Colon (tissue), 2 donors: ENCODE data around the gene PFKFB3.
"Not testable (repeated sequence)": the region's sequence is repeated elsewhere in the genome, so short reads cannot be mapped to it uniquely, and the experiment has no call there.

Experiments used
- FAIRE-seq: peaks from 2 replicates; lab custom pipeline; 2012; peaks lifted over from hg19 to GRCh38; lab: Jason Lieb, UNC
- donor health status: control.
- donor health status: control.

PFKFB3 gene

GRCh38 chr10:6202098-6202683 is 541 bp upstream of the PFKFB3 start:
- no peak for FAIRE-seq

- FAIRE-seq: no peak
Observed at GRCh38 chr10:6203331-6204062, 765 bp downstream of the PFKFB3 start.

GRCh38 chr10:6204063-6204340 is 1.3 kb downstream of the PFKFB3 start:
- FAIRE-seq: no peak

GRCh38 chr10:6204341-6205191 is 1.8 kb downstream of the PFKFB3 start:
- no peak for FAIRE-seq

- FAIRE-seq: not testable (repeated sequence)
Observed at GRCh38 chr10:6206486-6206885, 3.8 kb downstream of the PFKFB3 start.

- FAIRE-seq: no peak
Observed at GRCh38 chr10:6207658-6208057, 4.9 kb downstream of the PFKFB3 start.

- FAIRE-seq: no peak
Observed at GRCh38 chr10:6208799-6209235, 6.1 kb downstream of the PFKFB3 start.

GRCh38 chr10:6211341-6211670 is 8.6 kb downstream of the PFKFB3 start:
- no peak for FAIRE-seq

- FAIRE-seq: no peak
Observed at GRCh38 chr10:6211671-6212635, 9.2 kb downstream of the PFKFB3 start.

GRCh38 chr10:6212806-6213205 is 10.1 kb downstream of the PFKFB3 start:
- FAIRE-seq: no peak

GRCh38 chr10:6213257-6213905 is 10.6 kb downstream of the PFKFB3 start:
- no peak for FAIRE-seq

GRCh38 chr10:6213908-6214307 is 11.2 kb downstream of the PFKFB3 start:
- FAIRE-seq: no peak

- no peak for FAIRE-seq
Observed at GRCh38 chr10:6214612-6215011, 11.9 kb downstream of the PFKFB3 start.

- FAIRE-seq: no peak
Observed at GRCh38 chr10:6215241-6215640, 12.5 kb downstream of the PFKFB3 start.

GRCh38 chr10:6215683-6216484 is 13.2 kb downstream of the PFKFB3 start:
- no peak for FAIRE-seq

- FAIRE-seq: no peak
Observed at GRCh38 chr10:6216916-6217315, 14.2 kb downstream of the PFKFB3 start.

GRCh38 chr10:6217611-6218010 is 14.9 kb downstream of the PFKFB3 start:
- FAIRE-seq: no peak

GRCh38 chr10:6218692-6219493 is 16.2 kb downstream of the PFKFB3 start:
- FAIRE-seq: no peak

- FAIRE-seq: no peak
Observed at GRCh38 chr10:6219494-6219836, 16.7 kb downstream of the PFKFB3 start.
